CD14-positive monocyte (primary cell): ENCODE measurements around the gene DLEC1. TPM values are rescaled to one million over a fixed set of nuclear protein-coding genes. Genes with fewer than 3 reads are reported as not detected.

Experiments used
- DNase-seq, 3 donors: peaks; one replicate each; pipeline ENCODE4 v3.0.0-alpha.2; 2011 to 2022
- H2AFZ ChIP-seq: 2 replicates; pipeline ENCODE4 v1.6.0; 2012; ENCODE audit warnings: mild to moderate bottlenecking, low read depth, low read length, inconsistent platforms; ENCODE audit not compliant: insufficient read depth, poor library complexity, severe bottlenecking
- H3K27ac ChIP-seq, 2 donors: 1 replicate in 1 of 2; 2 replicates in 1 of 2; pipeline ENCODE4 v1.5.1; 2012 to 2013; ENCODE audit warnings: low read length in 2 of 2, control low read depth in 1 of 2, inconsistent platforms in 1 of 2, low read depth in 1 of 2, mild to moderate bottlenecking in 1 of 2
- H3K27me3 ChIP-seq, 2 donors: one replicate each; pipeline versions ENCODE4 v1.6.0 to v1.6.1; 2011 to 2013; ENCODE audit warnings: low read length in 2 of 2; ENCODE audit not compliant: control insufficient read depth in 2 of 2, insufficient read depth in 2 of 2
- H3K36me3 ChIP-seq, 2 donors: replicated peaks in 1 of 2; 1 replicate in 1 of 2; 2 replicates in 1 of 2; pipeline versions ENCODE4 v1.5.1 to v1.6.1; 2012 to 2013; ENCODE audit warnings: low read length in 2 of 2, control low read depth in 1 of 2, inconsistent platforms in 1 of 2, mild to moderate bottlenecking in 1 of 2; ENCODE audit not compliant: insufficient read depth in 2 of 2, control insufficient read depth in 1 of 2
- H3K4me1 ChIP-seq, 2 donors: 1 replicate in 1 of 2; 2 replicates in 1 of 2; pipeline versions ENCODE4 v1.5.1 to v1.6.1; 2012 to 2013; ENCODE audit warnings: low read length in 2 of 2, control low read depth in 1 of 2, inconsistent platforms in 1 of 2, mild to moderate bottlenecking in 1 of 2, moderate library complexity in 1 of 2; ENCODE audit not compliant: insufficient read depth in 2 of 2, control insufficient read depth in 1 of 2
- H3K4me2 ChIP-seq: replicated peaks from 2 replicates; pipeline ENCODE3; 2012; ENCODE audit warnings: low read length, moderate library complexity, mild to moderate bottlenecking; ENCODE audit not compliant: poor library complexity, severe bottlenecking; ENCODE audit errors: extremely low read depth
- H3K4me3 ChIP-seq, 3 experiments: fragments of 200-600 bp in 1 of 3; sonication (generic) in 1 of 3; replicated peaks in 1 of 3; 1 replicate in 2 of 3; 2 replicates in 1 of 3; pipeline ENCODE4 v1.5.1; 2011 to 2013; ENCODE audit warnings: low read length in 3 of 3, mild to moderate bottlenecking in 3 of 3, control low read depth in 2 of 3, low read depth in 2 of 3, inconsistent platforms in 1 of 3, moderate library complexity in 1 of 3
- H3K79me2 ChIP-seq: 2 replicates; pipeline ENCODE4 v1.6.0; 2012; ENCODE audit warnings: mild to moderate bottlenecking, control low read depth, inconsistent platforms, low read length, moderate library complexity; ENCODE audit not compliant: insufficient read depth
- H3K9ac ChIP-seq: 2 replicates; pipeline ENCODE4 v1.6.0; 2017; ENCODE audit warnings: low read length, mild to moderate bottlenecking; ENCODE audit not compliant: insufficient read depth, poor library complexity, severe bottlenecking
- H3K9me3 ChIP-seq, 2 donors: replicated peaks in 1 of 2; 1 replicate in 1 of 2; 2 replicates in 1 of 2; pipeline versions ENCODE4 v1.5.1 to v1.6.1; 2012 to 2013; ENCODE audit warnings: low read length in 2 of 2, control low read depth in 1 of 2; ENCODE audit not compliant: control insufficient read depth in 1 of 2, insufficient read depth in 1 of 2
- H4K20me1 ChIP-seq: 2 replicates; pipeline ENCODE4 v1.6.0; 2012; ENCODE audit warnings: mild to moderate bottlenecking, low read length, control low read depth, moderate library complexity; ENCODE audit not compliant: insufficient read depth
- H3K27ac Mint-ChIP-seq, 7 donors: one replicate each; pipeline ENCODE4 v1.8.0; 2020; ENCODE audit warnings: mild to moderate bottlenecking in 7 of 7, mixed read lengths in 7 of 7, moderate library complexity in 6 of 7, inconsistent platforms in 2 of 7
- H3K27me3 Mint-ChIP-seq, 3 donors: one replicate each; pipeline ENCODE4 v1.8.0; 2021 to 2022; ENCODE audit warnings: low read depth in 3 of 3, mild to moderate bottlenecking in 3 of 3, mixed read lengths in 3 of 3, moderate library complexity in 3 of 3, inconsistent platforms in 1 of 3
- H3K36me3 Mint-ChIP-seq, 2 donors: one replicate each; pipeline ENCODE4 v1.8.0; 2020; ENCODE audit warnings: mixed read lengths in 2 of 2, inconsistent platforms in 1 of 2, mild to moderate bottlenecking in 1 of 2
- H3K4me1 Mint-ChIP-seq: one replicate; pipeline ENCODE4 v1.8.0; 2020; ENCODE audit warnings: mild to moderate bottlenecking, mixed read lengths
- H3K4me3 Mint-ChIP-seq, 2 donors: one replicate each; pipeline ENCODE4 v1.8.0; 2020; ENCODE audit warnings: mild to moderate bottlenecking in 2 of 2, mixed read lengths in 2 of 2, moderate library complexity in 1 of 2
- H3K9me3 Mint-ChIP-seq, 7 donors: one replicate each; pipeline ENCODE4 v1.8.0; 2020 to 2022; ENCODE audit warnings: mixed read lengths in 7 of 7, mild to moderate bottlenecking in 6 of 7, moderate library complexity in 6 of 7, inconsistent platforms in 2 of 7
- WGBS: methylation state at CpG from one replicate; pipeline ENCODE4 v1.1.5; 2013; ENCODE audit warnings: missing lambda C conversion rate; ENCODE audit not compliant: insufficient coverage; 5-methylcytosine and 5-hydroxymethylcytosine counted together
- intact Hi-C, 2 donors: fragments of 100-400 bp; cut with micrococcal nuclease; formaldehyde crosslinking; loops; one replicate each; pipeline versions ENCODE4 v1.15.0 to v1.15.1; 2023
- polyA plus RNA-seq, 3 donors: library from polyadenylated mRNA; depleted of rRNA in 1 of 3; unstranded in 2 of 3; stranded (reverse) in 1 of 3; fragments of 300-500 nt in 2 of 3; fragments of >200 nt in 1 of 3; fragmentation: Illumina TruSeq in 2 of 3; gene quantifications; 1 replicate in 2 of 3; 2 replicates in 1 of 3; pipeline ENCODE4 v1.2.3, GENCODE V29; 2012 to 2021
- TF ChIP-seq, protein P1 (sequence below): fragments of 200-600 bp; IDR thresholded peaks from one replicate; pipeline ENCODE4 v1.8.0; 2022; ENCODE audit warnings: antibody characterized with exemption, mild to moderate bottlenecking

Gene DLEC1
- polyA plus RNA-seq, 3 donors, result 0.11 to 0.81 (median 0.14) TPM

DNA sequence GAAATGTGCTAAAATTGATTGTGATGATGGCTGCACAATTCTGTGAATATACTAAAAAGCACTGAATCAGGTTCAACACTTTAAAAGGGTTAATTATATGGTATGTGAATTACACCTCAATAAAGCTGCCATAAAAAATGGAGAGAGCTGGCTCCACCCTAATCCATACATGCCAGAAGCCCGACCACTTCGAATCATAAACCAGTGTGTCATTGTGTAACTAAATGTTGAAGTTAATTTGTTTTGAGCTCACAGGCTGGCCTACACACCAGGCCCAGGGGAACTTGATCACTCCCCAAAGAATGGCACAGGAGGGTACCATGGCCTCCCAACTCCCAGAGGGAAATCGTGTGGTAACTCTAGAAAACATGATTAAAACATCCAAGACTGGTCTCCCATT is 23.5 kb upstream of the DLEC1 start:
- Histone ChIP-seq H3K9ac (no peak overlapping the region), H3K9me3 (peaks cover 0 to 5% of the 10 kb centered on the region in 2 donors), H3K27ac (no peak overlapping the region), H2AFZ (no peak overlapping the region), H3K27me3 (no peaks in the 10 kb centered on the region), H3K4me3 (no peak overlapping the region), H4K20me1 (no peaks in the 10 kb centered on the region), H3K79me2 (no peaks in the 10 kb centered on the region), H3K4me1 (peaks cover 12 to 16% of the 10 kb centered on the region in 2 donors), H3K4me2 (no peak overlapping the region), H3K36me3 (peaks cover 10 to 17% of the 10 kb centered on the region in 2 donors)
- peaks cover 30 to 45% of the 10 kb centered on the region in 2 donors for H3K36me3 Mint-ChIP-seq
- no peak for DNase-seq
- peaks cover 6 to 9% (median 8%) of the 10 kb centered on the region in 7 donors for H3K9me3 Mint-ChIP-seq
- H3K27me3 Mint-ChIP-seq, result peaks cover 0 to 3% (median 2%) of the 10 kb centered on the region in 3 donors
- intact Hi-C loops, result no loop called here
- H3K4me1 Mint-ChIP-seq, result peaks cover 22% of the 10 kb centered on the region
- TF ChIP-seq, protein P1, sequence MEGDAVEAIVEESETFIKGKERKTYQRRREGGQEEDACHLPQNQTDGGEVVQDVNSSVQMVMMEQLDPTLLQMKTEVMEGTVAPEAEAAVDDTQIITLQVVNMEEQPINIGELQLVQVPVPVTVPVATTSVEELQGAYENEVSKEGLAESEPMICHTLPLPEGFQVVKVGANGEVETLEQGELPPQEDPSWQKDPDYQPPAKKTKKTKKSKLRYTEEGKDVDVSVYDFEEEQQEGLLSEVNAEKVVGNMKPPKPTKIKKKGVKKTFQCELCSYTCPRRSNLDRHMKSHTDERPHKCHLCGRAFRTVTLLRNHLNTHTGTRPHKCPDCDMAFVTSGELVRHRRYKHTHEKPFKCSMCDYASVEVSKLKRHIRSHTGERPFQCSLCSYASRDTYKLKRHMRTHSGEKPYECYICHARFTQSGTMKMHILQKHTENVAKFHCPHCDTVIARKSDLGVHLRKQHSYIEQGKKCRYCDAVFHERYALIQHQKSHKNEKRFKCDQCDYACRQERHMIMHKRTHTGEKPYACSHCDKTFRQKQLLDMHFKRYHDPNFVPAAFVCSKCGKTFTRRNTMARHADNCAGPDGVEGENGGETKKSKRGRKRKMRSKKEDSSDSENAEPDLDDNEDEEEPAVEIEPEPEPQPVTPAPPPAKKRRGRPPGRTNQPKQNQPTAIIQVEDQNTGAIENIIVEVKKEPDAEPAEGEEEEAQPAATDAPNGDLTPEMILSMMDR, result no peak
- H3K27ac Mint-ChIP-seq, result peak overlapping the region in 1 of 7 donors; percentile 32
- WGBS, result 100% methylated on average over 1 of the region's 3 CpGs
- H3K4me3 Mint-ChIP-seq, result no peak overlapping the region

DNA sequence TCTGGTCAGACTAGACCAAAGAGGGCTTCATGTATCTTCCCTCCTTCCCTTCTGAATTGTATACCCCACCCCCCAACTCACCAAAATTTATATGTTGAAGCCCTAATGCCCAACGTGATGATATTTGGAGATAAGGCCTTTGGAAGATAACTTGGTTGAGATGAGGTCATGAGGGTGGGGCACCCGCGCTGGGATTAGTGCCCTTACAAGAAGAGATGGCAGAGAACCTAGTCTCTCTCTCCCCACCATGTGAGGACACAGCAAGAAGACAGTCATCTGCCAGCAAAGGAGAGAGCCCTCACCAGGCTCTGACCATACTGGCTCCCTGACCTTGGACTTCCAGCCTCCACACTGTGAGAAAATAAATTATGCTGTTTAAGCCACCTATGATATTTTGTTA is 23.0 kb upstream of the DLEC1 start:
- Mint-ChIP-seq H3K36me3 (peaks cover 30 to 45% of the 10 kb centered on the region in 2 donors), H3K27me3 (peaks cover 0 to 3% (median 2%) of the 10 kb centered on the region in 3 donors), H3K9me3 (peaks cover 6 to 9% (median 8%) of the 10 kb centered on the region in 7 donors), H3K27ac (no peak overlapping the region), H3K4me3 (no peak overlapping the region), H3K4me1 (peaks cover 19% of the 10 kb centered on the region)
- Histone ChIP-seq H3K9me3 (peaks cover 0 to 5% of the 10 kb centered on the region in 2 donors), H2AFZ (no peak overlapping the region), H4K20me1 (no peaks in the 10 kb centered on the region), H3K4me3 (no peak overlapping the region), H3K36me3 (peaks cover 10 to 17% of the 10 kb centered on the region in 2 donors), H3K4me1 (peaks cover 12 to 16% of the 10 kb centered on the region in 2 donors), H3K9ac (no peak overlapping the region), H3K4me2 (no peak overlapping the region), H3K27me3 (no peaks in the 10 kb centered on the region), H3K27ac (no peak overlapping the region), H3K79me2 (no peaks in the 10 kb centered on the region)
- no peak for DNase-seq
- TF ChIP-seq, protein P1, result no peak
- WGBS, result no CpG with 5 or more reads among the region's 3 CpGs
- intact Hi-C loops, result no loop called here
